ENCODE results near the gene CYP2W1. TPM values are rescaled to one million over a fixed set of nuclear protein-coding genes. Genes with fewer than 3 reads are reported as not detected.

CYP2W1 gene
- total RNA-seq, 6 experiments from 2014 or later = 0.15 to 0.25 TPM; not detected in 4

DNA sequence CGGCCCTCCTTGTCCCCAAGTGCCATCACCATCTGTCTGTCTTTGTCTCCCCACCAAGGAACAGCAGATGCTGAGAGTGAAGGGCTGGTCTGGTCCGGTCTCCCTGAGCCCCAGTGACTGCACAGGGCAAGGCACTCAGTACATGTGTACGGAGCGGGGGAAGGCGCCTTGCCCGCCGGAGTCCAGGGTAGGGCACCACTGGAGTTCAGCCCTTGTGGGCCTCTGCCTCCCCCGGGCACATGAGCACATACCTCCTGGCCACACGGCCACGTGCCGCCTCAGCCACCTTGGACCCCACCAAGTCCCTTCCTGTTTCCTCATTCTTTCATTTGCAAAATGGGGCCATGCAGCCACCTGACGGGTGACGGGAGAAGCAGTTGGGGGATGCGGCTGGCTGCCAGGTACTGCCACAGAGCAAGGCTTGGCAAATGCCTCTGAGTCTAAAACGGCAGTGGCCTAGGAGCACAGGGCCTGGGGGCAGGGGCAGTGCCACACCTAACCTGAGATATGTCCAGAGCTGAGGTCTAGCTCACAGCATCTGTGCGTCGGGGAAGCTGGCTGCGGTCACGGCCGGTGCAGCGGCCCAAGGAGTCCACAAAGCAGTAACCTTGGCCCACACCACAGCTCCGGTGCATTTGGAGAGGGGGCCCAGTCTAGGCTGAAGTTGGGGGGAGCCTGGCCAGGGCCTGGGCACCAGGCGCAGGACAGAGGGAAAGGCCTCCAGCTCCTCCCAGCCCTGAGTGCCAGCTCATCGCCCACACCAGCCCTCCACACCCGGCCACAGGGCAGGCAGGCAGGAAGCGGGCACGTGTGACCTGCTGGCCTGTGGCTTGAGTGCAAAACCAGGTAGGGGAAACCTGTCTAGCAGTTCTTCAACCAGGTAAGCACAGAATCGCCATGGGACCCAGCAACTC, 33.7 kb upstream of the CYP2W1 start:
- Mint-ChIP-seq H3K9me3 (no peaks in the 10 kb centered on the region), H3K27ac (no peak overlapping the region), H3K4me3 (no peak overlapping the region)

DNA sequence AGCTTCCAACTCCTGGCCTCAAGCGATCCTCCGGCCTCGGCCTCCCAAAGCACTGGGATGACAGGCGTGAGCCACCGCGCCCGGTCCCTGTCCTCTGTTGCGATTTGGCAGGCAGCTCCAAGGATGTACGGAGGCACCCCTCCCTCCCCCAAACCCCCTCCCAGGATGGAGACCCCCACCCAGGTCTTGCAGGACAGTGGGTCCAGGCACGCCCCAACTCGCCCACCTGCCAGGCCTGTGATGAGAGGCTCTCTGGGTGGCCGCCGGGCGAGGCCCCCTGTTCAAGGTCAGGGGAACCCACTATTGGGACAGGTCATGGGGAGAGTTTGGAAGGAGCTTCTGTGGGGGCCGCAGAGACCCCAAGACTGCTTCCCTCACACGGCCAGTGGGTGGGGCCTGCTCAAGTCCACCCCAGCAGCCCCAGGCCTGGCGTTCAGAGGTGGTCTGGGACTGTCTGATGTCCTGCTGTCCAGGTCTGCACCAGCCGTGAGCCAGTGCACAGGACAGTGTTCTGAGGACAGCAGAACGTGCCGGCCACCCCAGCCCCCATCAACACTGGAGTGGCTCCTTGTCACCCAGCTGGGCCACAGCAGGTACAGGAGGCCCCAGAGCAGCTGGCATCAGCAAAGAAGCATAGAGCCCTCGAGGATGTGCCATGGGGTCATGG, 31.0 kb upstream of the CYP2W1 start:
- Mint-ChIP-seq H3K36me3 (ENCODE audit: low read depth) (no peaks in the 10 kb centered on the region), H3K4me1 (ENCODE audit: low read depth) (no peaks in the 10 kb centered on the region)
- no peak for DNase-seq

More for the DNA sequence above, 33.7 kb upstream of the CYP2W1 start:
- TF ChIP-seq, protein P1, sequence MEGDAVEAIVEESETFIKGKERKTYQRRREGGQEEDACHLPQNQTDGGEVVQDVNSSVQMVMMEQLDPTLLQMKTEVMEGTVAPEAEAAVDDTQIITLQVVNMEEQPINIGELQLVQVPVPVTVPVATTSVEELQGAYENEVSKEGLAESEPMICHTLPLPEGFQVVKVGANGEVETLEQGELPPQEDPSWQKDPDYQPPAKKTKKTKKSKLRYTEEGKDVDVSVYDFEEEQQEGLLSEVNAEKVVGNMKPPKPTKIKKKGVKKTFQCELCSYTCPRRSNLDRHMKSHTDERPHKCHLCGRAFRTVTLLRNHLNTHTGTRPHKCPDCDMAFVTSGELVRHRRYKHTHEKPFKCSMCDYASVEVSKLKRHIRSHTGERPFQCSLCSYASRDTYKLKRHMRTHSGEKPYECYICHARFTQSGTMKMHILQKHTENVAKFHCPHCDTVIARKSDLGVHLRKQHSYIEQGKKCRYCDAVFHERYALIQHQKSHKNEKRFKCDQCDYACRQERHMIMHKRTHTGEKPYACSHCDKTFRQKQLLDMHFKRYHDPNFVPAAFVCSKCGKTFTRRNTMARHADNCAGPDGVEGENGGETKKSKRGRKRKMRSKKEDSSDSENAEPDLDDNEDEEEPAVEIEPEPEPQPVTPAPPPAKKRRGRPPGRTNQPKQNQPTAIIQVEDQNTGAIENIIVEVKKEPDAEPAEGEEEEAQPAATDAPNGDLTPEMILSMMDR (IDR thresholded peaks at IDR 0.05) = no peak
- no peak for DNase-seq
- no peaks in the 10 kb centered on the region for H3K36me3 Mint-ChIP-seq (ENCODE audit: low read depth)
- peaks cover 21% of the 10 kb centered on the region for H3K27me3 Mint-ChIP-seq (ENCODE audit: insufficient read depth)
- no peaks in the 10 kb centered on the region for H3K4me1 Mint-ChIP-seq (ENCODE audit: low read depth)

DNA sequence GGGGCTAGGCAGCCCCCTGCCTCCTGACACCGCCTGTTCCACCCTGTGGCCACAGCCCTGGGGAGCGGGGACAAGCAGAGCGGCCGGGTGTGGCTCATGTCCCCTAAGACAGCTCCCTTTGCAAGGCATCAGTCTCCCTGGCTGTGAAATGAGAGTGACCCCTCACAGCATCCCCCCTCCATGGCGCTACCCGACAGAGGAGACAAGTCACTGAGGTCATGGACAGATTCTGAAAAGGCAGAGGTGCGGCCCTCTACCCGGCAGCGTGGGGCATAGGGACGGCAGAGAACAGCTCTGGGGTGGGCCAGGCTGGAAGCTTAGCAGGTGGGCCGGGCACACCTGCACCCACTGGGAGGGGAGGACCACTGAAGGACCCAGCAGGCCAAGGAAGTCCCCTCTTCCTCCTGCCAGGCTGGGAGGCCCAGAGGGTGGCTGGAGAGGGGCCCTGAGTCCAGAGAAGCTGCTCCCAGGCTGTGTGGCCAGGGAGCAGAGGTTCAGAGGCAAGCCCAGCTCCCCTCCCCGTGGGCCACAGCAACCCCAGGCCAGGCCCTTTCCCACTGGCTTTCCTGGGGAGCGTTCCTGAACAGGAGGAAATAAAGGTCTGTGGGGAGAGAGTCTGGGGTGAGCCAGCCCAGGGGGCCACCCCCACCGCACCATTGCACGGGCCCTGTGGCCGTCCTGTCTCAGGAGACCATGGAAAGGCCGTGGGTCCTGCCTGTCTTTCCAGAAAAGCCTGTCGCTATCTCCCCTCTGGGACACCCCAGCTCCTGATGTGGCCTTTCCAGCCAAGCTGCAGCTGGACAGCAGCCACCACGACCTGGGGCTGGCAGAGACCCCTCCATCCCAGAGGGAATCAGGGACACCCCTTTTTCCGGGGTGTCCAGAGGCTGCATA, 30.2 kb upstream of the CYP2W1 start:
- peaks cover 35% of the 10 kb centered on the region for H3K27me3 Mint-ChIP-seq (ENCODE audit: insufficient read depth)

More for the DNA sequence above, 31.0 kb upstream of the CYP2W1 start:
- Mint-ChIP-seq H3K4me3 (no peak overlapping the region), H3K9me3 (no peaks in the 10 kb centered on the region), H3K27me3 (ENCODE audit: insufficient read depth) (peaks cover 35% of the 10 kb centered on the region), H3K27ac (no peak overlapping the region)
- TF ChIP-seq, protein P1 (IDR thresholded peaks at IDR 0.05) = no peak

DNA sequence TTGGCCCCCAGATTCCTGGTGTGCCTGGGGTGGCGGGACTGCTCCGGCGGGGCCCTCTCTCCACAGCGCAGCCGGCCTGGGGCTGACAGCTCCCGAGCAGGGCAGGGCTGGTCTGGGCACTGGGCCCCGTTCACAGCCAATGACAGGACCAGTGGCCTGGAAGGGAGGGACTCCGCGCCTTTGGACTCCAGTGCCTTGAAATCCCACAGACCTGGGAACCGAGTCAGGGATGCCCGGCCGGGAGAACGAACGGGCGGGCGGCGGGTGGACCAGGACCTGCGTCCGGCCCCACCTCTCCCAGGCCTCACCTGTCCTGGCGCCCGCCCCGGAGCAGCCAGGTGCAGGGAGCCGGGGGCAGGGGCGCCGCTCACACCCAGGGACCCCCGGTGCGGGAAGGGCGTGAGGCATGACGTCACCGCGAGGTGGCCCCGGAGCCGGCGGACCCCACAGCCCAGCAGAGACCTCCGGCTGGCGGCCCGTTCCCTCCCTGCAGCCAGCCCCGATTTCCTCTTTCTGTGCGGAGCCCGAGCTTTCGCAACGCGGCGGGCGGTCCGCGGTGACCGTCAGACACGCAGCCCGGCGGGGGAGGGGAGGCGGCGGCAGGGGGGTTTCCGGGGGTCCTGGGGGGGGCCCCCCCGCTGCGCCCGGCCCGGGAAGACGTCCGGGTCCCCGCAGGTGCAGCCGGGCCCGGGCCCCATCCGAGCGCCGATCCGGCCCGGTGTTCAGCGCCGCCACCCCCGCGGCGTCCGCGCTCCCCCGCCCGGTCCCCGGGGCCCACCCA, 29.2 kb upstream of the CYP2W1 start:
- Mint-ChIP-seq H3K36me3 (ENCODE audit: low read depth) (no peaks in the 10 kb centered on the region), H3K9me3 (no peaks in the 10 kb centered on the region), H3K4me1 (ENCODE audit: low read depth) (no peaks in the 10 kb centered on the region), H3K27me3 (ENCODE audit: insufficient read depth) (peaks cover 32% of the 10 kb centered on the region), H3K27ac (no peak overlapping the region), H3K4me3 (no peak overlapping the region)
- no peak for DNase-seq
- TF ChIP-seq, protein P1 (IDR thresholded peaks at IDR 0.05) = no peak

More for the DNA sequence above, 30.2 kb upstream of the CYP2W1 start:
- Mint-ChIP-seq H3K36me3 (ENCODE audit: low read depth) (no peaks in the 10 kb centered on the region), H3K27ac (no peak overlapping the region), H3K4me1 (ENCODE audit: low read depth) (no peaks in the 10 kb centered on the region), H3K4me3 (no peak overlapping the region), H3K9me3 (no peaks in the 10 kb centered on the region)
- TF ChIP-seq, protein P1 (IDR thresholded peaks at IDR 0.05) = no peak
- DNase-seq = no peak
